Left lobe of liver (tissue), 2 donors: Measurements from ENCODE around the gene CELF2. TPM values are rescaled to one million over a fixed set of nuclear protein-coding genes. Genes with fewer than 3 reads are reported as not detected.
"Not testable (repeated sequence)": the region's sequence is repeated elsewhere in the genome, so short reads cannot be mapped to it uniquely, and the experiment has no call there.

Experiments used
- ATAC-seq: fragments of 200-7000 bp; cut with Tn5 transposase; one replicate; pipeline ENCODE4 v1.9.1; 2020; ENCODE audit warnings: mild to moderate bottlenecking, moderate library complexity
- DNase-seq: peaks from one replicate; pipeline ENCODE4 v3.0.0-alpha.2; 2020; ENCODE audit warnings: low spot score
- total RNA-seq: library from RNA; stranded (reverse); gene quantifications from one replicate; pipeline ENCODE4 v1.2.1, GENCODE V29; 2021
- donor health status: DM: no; HTN: no; CAD: no; lungs with moderate emphysema.
- donor health status: DM: no; HTN: yes; CAD: no.

CELF2 gene
- total RNA-seq, 1 donor from 2014 or later: 2.6 TPM

GRCh38 chr10:11363497-11363896 is 345.8 kb downstream of the CELF2 start:
- ATAC-seq (no peak), DNase-seq (no peak)

- ATAC-seq: no peak
- DNase-seq: no peak
These were observed 346.6 kb downstream of the CELF2 start for GRCh38 chr10:11364241-11364640.

GRCh38 chr10:11366889-11367288 is 349.2 kb downstream of the CELF2 start:
- DNase-seq, ATAC-seq: not testable (repeated sequence)

- no peak for DNase-seq
- ATAC-seq: no peak
These were observed 349.8 kb downstream of the CELF2 start for GRCh38 chr10:11367505-11367904.

GRCh38 chr10:11373717-11374171 is 356.1 kb downstream of the CELF2 start:
- DNase-seq (no peak), ATAC-seq (no peak)

- DNase-seq: no peak
- no peak for ATAC-seq
These were observed 359.6 kb downstream of the CELF2 start for GRCh38 chr10:11377267-11377666.

- DNase-seq (no peak), ATAC-seq (no peak)
These were observed 361.2 kb downstream of the CELF2 start for GRCh38 chr10:11378835-11379234.

- DNase-seq (no peak), ATAC-seq (no peak)
These were observed 362.1 kb downstream of the CELF2 start for GRCh38 chr10:11379771-11380170.

- ATAC-seq: no peak
- no peak for DNase-seq
These were observed 363.4 kb downstream of the CELF2 start for GRCh38 chr10:11381023-11381422.

- ATAC-seq (no peak), DNase-seq (no peak)
These were observed 363.8 kb downstream of the CELF2 start for GRCh38 chr10:11381511-11381910.

GRCh38 chr10:11382187-11382586 is 364.5 kb downstream of the CELF2 start:
- DNase-seq: no peak
- no peak for ATAC-seq

- no peak for ATAC-seq
- DNase-seq: no peak
These were observed 368.4 kb downstream of the CELF2 start for GRCh38 chr10:11386044-11386443.
